Ishikawa (cell line): ENCODE results near the gene SNAP23.

Experiments used
- CEBPB ChIP-seq: IDR thresholded peaks from 2 replicates; pipeline ENCODE4 v1.6.1; 2012
- FOXM1 ChIP-seq: IDR thresholded peaks from 2 replicates; pipeline ENCODE4 v1.6.1; 2012; ENCODE audit warnings: low read depth, borderline replicate concordance
- NFIC ChIP-seq: IDR thresholded peaks from 2 replicates; pipeline ENCODE4 v1.6.1; 2012
- RAD21 ChIP-seq: IDR thresholded peaks from 2 replicates; pipeline ENCODE4 v1.6.1; 2012; ENCODE audit warnings: low read depth
- TAF1 ChIP-seq: IDR thresholded peaks from 2 replicates; pipeline ENCODE4 v1.6.1; 2012; ENCODE audit warnings: low read depth, mild to moderate bottlenecking
- TEAD4 ChIP-seq: IDR thresholded peaks from 2 replicates; pipeline ENCODE4 v1.6.1; 2012
- TF ChIP-seq, protein P1 (sequence below): IDR thresholded peaks from 2 replicates; pipeline ENCODE4 v1.6.1; 2012

DNA sequence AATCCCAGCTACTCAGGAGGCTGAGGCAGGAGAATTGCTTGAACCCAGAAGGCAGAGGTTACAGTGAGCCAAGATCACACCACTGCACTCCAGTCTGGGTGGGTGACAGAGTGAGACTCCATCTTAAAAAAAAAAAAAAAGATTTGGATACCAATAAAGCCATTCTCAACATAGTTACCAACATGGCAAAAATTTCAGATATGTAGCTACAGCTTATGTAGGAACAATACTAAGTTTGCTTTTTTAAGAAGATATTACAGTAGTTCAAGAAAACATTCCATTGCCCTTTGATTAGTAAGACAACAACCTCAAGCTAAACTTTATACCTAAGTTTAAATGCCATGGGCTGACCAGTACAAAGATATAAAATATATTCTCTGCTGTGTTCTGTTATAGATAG, 38.9 kb upstream of the SNAP23 start:
- TF ChIP-seq TEAD4 = no peak
- TF ChIP-seq RAD21 = no peak
- TF ChIP-seq NFIC = no peak
- TF ChIP-seq, protein P1, sequence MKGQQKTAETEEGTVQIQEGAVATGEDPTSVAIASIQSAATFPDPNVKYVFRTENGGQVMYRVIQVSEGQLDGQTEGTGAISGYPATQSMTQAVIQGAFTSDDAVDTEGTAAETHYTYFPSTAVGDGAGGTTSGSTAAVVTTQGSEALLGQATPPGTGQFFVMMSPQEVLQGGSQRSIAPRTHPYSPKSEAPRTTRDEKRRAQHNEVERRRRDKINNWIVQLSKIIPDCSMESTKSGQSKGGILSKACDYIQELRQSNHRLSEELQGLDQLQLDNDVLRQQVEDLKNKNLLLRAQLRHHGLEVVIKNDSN = no peak
- TF ChIP-seq CEBPB = no peak
- no peak for TF ChIP-seq FOXM1
- no peak for TF ChIP-seq TAF1
